GM08714 (cell line): Measurements from ENCODE around the gene POLR3H.

Source experiments
- H3K4me3 ChIP-seq: fragments of 200-500 bp; sonication (Bioruptor generic); 2 replicates; pipeline ENCODE4 v1.5.1; 2014; ENCODE audit warnings: mild to moderate bottlenecking, low read length, inconsistent platforms
- ZNF274 ChIP-seq: IDR thresholded peaks from 2 replicates; pipeline ENCODE4 v1.6.1; 2012; ENCODE audit warnings: mild to moderate bottlenecking, low read depth, low read length

The POLR3H gene

GRCh38 chr22:41524251-41524661, 20.0 kb downstream of the POLR3H start:
- no peak overlapping the region for H3K4me3 ChIP-seq
- TF ChIP-seq ZNF274, result no peak

DNA sequence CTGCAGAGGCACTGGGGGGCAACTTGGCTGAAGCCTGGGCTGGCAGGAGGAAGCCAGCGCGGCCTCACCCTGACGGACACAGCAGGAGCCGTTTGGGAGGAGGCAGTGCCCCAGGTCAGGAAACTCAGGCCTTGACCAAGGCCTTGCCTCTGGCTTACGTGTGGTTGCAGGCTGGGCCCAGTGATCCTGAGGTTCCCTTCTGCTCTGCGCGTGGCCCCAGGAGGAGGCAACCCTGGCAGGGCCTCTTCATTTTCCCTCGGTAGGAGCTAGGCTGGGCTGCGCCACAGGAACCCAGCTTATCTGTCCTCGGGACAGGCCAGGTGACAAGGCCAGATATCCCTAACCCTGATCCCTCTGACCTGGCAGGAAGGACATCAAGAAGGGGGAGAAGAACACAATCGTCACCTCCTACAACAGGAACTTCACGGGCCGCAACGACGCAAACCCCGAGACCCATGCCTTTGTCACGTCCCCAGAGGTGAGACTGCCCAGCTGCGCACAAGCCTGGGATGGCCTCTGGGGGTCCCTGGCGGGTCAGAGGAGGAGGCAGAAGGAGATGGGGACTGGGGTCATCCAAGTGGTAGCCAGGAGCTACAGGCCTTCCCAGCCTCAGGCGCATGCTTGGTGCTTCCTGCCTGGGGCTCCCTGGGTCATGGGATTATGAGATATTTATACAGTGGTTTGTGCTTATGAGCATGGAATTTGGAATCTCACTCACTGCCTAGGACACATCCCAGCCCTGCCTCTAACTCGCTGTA, 20.6 kb downstream of the POLR3H start:
- no peak for TF ChIP-seq ZNF274
- H3K4me3 ChIP-seq, result no peak overlapping the region

GRCh38 chr22:41522813-41523212, 21.5 kb downstream of the POLR3H start:
- no peak for TF ChIP-seq ZNF274
- no peak overlapping the region for H3K4me3 ChIP-seq

DNA sequence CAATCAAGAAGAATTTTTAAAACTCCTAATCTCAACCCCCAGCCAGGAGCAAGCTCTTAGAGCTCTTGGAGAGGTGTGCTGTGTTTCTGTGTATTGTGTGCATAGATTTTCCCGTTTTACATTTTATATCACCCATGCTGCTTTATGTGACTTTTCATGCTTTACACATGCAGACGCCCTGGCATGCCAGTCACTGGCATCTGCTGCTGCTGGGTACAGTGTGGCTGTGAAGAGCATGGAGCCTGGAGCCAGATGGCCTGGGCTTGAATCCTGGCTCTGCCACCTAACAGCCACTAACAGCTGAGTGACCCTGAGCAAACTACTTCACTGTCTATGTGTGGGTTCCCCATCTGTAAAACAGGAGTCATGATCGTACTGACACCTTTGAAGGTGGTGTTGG, 23.1 kb downstream of the POLR3H start:
- TF ChIP-seq ZNF274, result no peak
- H3K4me3 ChIP-seq, result no peak overlapping the region

DNA sequence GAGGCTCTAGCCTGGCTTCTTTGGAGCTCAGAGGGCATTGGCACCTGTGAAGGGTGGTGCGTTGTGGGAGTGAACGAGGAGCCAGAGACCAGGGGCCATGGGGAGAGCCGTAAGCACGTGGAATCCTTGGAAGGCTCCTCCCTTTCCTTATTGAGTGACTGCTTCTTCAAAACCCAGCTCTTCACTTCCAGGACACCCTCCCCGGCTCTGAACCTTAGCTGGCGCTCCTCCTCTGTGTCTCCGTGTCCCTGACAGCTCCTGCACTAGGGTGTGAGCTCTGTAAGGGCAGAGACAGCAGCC, 26.3 kb downstream of the POLR3H start:
- no peak overlapping the region for H3K4me3 ChIP-seq

GRCh38 chr22:41517172-41518047, 26.9 kb downstream of the POLR3H start:
- no peak overlapping the region for H3K4me3 ChIP-seq
- TF ChIP-seq ZNF274, result no peak

More for the DNA sequence above, 26.3 kb downstream of the POLR3H start:
- no peak for TF ChIP-seq ZNF274

DNA sequence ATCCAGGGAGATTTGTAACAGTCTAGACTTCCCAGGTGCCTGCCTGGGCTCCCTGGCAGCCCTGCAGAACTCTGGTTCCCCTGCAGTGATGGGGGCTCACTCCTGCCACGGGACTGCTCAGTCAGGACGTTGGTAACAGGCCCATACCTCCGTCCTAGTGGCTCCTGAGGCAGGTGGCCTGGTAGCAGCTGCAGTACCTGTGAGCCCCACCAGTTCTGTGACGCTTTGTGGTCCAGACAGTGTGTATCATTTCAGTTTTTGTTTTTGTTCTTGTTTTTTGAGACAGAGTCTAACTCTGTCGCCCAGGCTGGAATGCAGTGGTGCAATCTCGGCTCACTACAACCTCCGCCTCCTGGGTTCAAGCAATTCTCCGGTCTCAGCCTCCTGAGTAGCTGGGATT, 27.8 kb downstream of the POLR3H start:
- no peak for TF ChIP-seq ZNF274

DNA sequence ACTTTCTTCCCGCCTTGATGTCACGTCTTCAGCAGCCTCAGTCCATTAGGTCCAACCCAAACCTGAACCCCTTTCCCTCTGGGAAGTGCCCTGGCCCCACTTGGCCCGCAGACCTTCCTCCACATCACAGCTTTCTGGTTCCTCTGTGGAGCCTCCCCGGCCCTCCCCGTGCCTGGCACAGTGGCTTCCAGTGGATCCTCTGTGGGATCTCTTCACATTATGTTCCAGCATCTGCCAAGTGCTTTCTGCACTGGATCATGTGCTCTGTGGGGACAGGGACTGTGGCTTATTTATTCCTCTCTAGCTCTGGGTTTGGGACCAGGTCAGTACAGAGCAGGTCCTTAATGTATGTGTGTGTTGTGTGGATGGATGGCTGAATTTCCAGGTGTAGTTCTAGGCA, 30.9 kb downstream of the POLR3H start:
- H3K4me3 ChIP-seq, result no peak overlapping the region
- no peak for TF ChIP-seq ZNF274

More for the DNA sequence above, 27.8 kb downstream of the POLR3H start:
- no peak overlapping the region for H3K4me3 ChIP-seq

- H3K4me3 ChIP-seq, result no peak overlapping the region
- no peak for TF ChIP-seq ZNF274
These were observed 31.7 kb downstream of the POLR3H start for GRCh38 chr22:41512421-41513194.

- no peak overlapping the region for H3K4me3 ChIP-seq
- no peak for TF ChIP-seq ZNF274
These were observed 32.7 kb downstream of the POLR3H start for GRCh38 chr22:41511521-41511968.

- TF ChIP-seq ZNF274, result no peak
- no peak overlapping the region for H3K4me3 ChIP-seq
These were observed 35.5 kb downstream of the POLR3H start for GRCh38 chr22:41508770-41509170.

- TF ChIP-seq ZNF274, result no peak
- no peak overlapping the region for H3K4me3 ChIP-seq
These were observed 36.8 kb downstream of the POLR3H start for GRCh38 chr22:41507330-41508063.

DNA sequence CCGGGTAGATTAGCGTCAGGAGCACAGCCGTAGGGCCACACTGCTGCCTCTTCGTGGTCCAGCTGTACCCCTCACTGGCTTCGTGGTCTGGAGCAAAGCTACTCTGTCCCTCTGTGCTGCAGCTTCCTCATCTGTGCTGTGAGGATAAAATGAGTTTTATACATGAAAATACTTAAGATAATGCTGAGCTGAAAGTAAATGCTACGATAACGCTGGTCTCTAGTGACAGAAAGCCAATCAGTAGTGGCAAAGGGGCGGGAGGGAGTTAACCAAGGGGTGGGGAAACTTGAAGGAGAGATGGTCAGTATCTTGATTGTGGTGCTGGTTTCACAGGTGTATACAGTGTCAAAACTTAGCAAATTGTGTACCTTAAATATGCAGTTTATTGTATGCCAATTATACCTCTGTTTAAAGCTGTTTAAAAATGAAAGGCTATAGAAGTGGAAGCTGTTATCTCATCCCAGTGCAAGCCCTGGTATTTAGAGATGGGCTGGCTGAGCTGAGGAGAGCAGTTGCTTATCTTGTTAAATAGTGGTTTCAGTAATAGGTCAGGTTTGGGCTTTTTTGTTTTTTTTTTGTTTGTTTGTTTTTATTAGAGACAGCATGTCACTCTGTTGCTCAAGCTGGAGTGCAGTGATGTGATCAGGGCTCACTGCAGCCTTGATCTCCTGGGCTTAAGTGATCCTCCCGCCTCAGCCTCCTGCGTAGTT, 38.6 kb downstream of the POLR3H start:
- H3K4me3 ChIP-seq, result no peak overlapping the region
- no peak for TF ChIP-seq ZNF274
